Endothelial cell of umbilical vein (primary cell): ENCODE data around the gene DGKH. TPM values are rescaled to one million over a fixed set of nuclear protein-coding genes. Genes with fewer than 3 reads are reported as not detected.
A peak's percentile ranks its signal among the peaks of the same experiment; 100 is the strongest.

ENCODE experiments used
- BruUV-seq: library from RNA; stranded (reverse); fragments of 400-500 nt; replicated peaks from 2 replicates; lab custom pipeline; 2021; lab: Mats Ljungman, UMichigan
- CTCF ChIA-PET: fragments of 300-600, 350-600 bp; sonication (Branson Sonifier 250); formaldehyde crosslinking; loops from one replicate; lab custom pipeline; 2021; ENCODE audit warnings: antibody characterized with exemption, inconsistent platforms; lab: Charles Lee
- POLR2A ChIA-PET: fragments of 300-600, 350-600 bp; sonication (Branson Sonifier 250); formaldehyde crosslinking; loops from one replicate; lab custom pipeline; 2021; ENCODE audit warnings: antibody characterized with exemption, inconsistent platforms; lab: Charles Lee
- DNase-seq: peaks from one replicate; pipeline ENCODE4 v3.0.0-alpha.2; 2011; ENCODE audit warnings: low read depth, low spot score
- FAIRE-seq: peaks from 2 replicates; lab custom pipeline; 2011; peaks lifted over from hg19 to GRCh38; lab: Jason Lieb, UNC
- H2AFZ ChIP-seq: 2 replicates; pipeline ENCODE4 v1.6.0; 2012; ENCODE audit warnings: low read depth, low read length, control low read depth, inconsistent platforms
- H3K27ac ChIP-seq: 2 replicates; pipeline ENCODE4 v1.5.1; 2011; ENCODE audit warnings: low read depth, mild to moderate bottlenecking, control low read depth, low read length, moderate library complexity; ENCODE audit not compliant: insufficient read depth
- H3K27me3 ChIP-seq, 2 experiments: 2 replicates each; pipeline versions ENCODE4 v1.6.0 to v1.6.1; 2011; ENCODE audit warnings: low read length in 2 of 2, mixed read lengths in 1 of 2; ENCODE audit not compliant: control insufficient read depth in 2 of 2, insufficient read depth in 2 of 2
- H3K36me3 ChIP-seq, 2 experiments: 2 replicates in 1 of 2; 3 replicates in 1 of 2; pipeline ENCODE4 v1.5.1; 2011; ENCODE audit warnings: low read length in 2 of 2, mild to moderate bottlenecking in 1 of 2, moderate library complexity in 1 of 2; ENCODE audit not compliant: control insufficient read depth in 2 of 2, insufficient read depth in 2 of 2; ENCODE audit errors: extremely low read depth in 1 of 2
- H3K4me1 ChIP-seq: 3 replicates; pipeline ENCODE4 v1.5.1; 2011; ENCODE audit warnings: mild to moderate bottlenecking, low read length; ENCODE audit not compliant: control insufficient read depth, insufficient read depth; ENCODE audit errors: extremely low read depth
- H3K4me2 ChIP-seq: 2 replicates; pipeline ENCODE4 v1.6.1; 2011; ENCODE audit warnings: low read length, control low read depth, mixed read lengths; ENCODE audit not compliant: insufficient read depth
- H3K4me3 ChIP-seq, 3 experiments: fragments of 200-600 bp in 1 of 3; sonication (generic), shearing (Covaris generic) in 1 of 3; replicated peaks in 1 of 3; 2 replicates each; pipeline ENCODE4 v1.5.1; 2011 to 2016; ENCODE audit warnings: control low read depth in 3 of 3, low read length in 3 of 3, mild to moderate bottlenecking in 2 of 3, inconsistent platforms in 1 of 3, low read depth in 1 of 3, moderate library complexity in 1 of 3; ENCODE audit not compliant: insufficient read depth in 1 of 3
- H3K79me2 ChIP-seq: 2 replicates; pipeline ENCODE4 v1.6.0; 2012; ENCODE audit warnings: low read length, inconsistent platforms; ENCODE audit not compliant: control insufficient read depth, insufficient read depth
- H3K9ac ChIP-seq: replicated peaks from 2 replicates; pipeline ENCODE3; 2011; ENCODE audit warnings: low read length, control low read depth; ENCODE audit not compliant: insufficient read depth; ENCODE audit errors: extremely low read depth
- H3K9me1 ChIP-seq: replicated peaks from 3 replicates; pipeline ENCODE4 v1.6.0; 2011; ENCODE audit warnings: mild to moderate bottlenecking, low read length; ENCODE audit not compliant: control insufficient read depth, insufficient read depth; ENCODE audit errors: extremely low read depth
- H3K9me3 ChIP-seq: replicated peaks from 2 replicates; pipeline ENCODE4 v1.5.1; 2012; ENCODE audit warnings: low read length, inconsistent platforms; ENCODE audit not compliant: control insufficient read depth, insufficient read depth
- H4K20me1 ChIP-seq: replicated peaks from 2 replicates; pipeline ENCODE3; 2011; ENCODE audit warnings: mild to moderate bottlenecking, low read length; ENCODE audit not compliant: control insufficient read depth, insufficient read depth; ENCODE audit errors: extremely low read depth
- GATA2 ChIP-seq: IDR thresholded peaks from 2 replicates; pipeline ENCODE4 v1.7.0; 2011; ENCODE audit warnings: low read depth, mild to moderate bottlenecking, moderate library complexity, mixed read lengths, low read length; ENCODE audit not compliant: insufficient read length, insufficient read depth
- JUN ChIP-seq: IDR thresholded peaks from 2 replicates; pipeline ENCODE4 v1.6.1; 2011; ENCODE audit warnings: borderline replicate concordance, low read depth; ENCODE audit not compliant: insufficient read length, insufficient read depth
- POLR2A ChIP-seq: IDR thresholded peaks from 2 replicates; pipeline ENCODE4 v1.6.1; 2012; ENCODE audit warnings: low read depth, mild to moderate bottlenecking, control low read depth, low read length
- POLR2AphosphoS5 ChIP-seq: IDR thresholded peaks from 2 replicates; pipeline ENCODE4 v1.6.1; 2012; ENCODE audit warnings: low read depth, mild to moderate bottlenecking, control low read depth, low read length, moderate library complexity; ENCODE audit not compliant: insufficient read depth
- dilution Hi-C: fragments of 300-500 bp; cut with MboI; formaldehyde crosslinking; loops from one replicate; pipeline ENCODE4 v1.15.0; 2019; ENCODE audit warnings: low sequenced_read_pairs; ENCODE audit not compliant: extremely low pct_ligation_motif_present
- intact Hi-C: fragments of 100-400 bp; cut with micrococcal nuclease; formaldehyde crosslinking; loops from one replicate; pipeline ENCODE4 v1.10.0; 2022
- polyA plus RNA-seq, 4 experiments: library from polyadenylated mRNA; depleted of rRNA in 3 of 4; stranded (reverse) in 3 of 4; unstranded in 1 of 4; fragments of >200 nt; gene quantifications; 2 replicates each; pipeline versions ENCODE4 v1.2.1 to v1.2.3, GENCODE V29; 2011 to 2012; ENCODE audit warnings: missing spikeins in 1 of 4
- total RNA-seq: library from RNA; stranded (reverse); gene quantifications from 2 replicates; pipeline ENCODE4 v1.2.3, GENCODE V29; 2021
- TF ChIP-seq, protein P1 (sequence below): IDR thresholded peaks from 2 replicates; pipeline ENCODE4 v1.6.1; 2011; ENCODE audit not compliant: insufficient read depth, insufficient read length
- TF ChIP-seq, protein P2 (sequence below), 2 donors: IDR thresholded peaks; 1 replicate in 1 of 2; 2 replicates in 1 of 2; pipeline ENCODE4 v1.5.1; 2011; ENCODE audit warnings: low read length in 2 of 2, mild to moderate bottlenecking in 2 of 2, moderate library complexity in 2 of 2, control low read depth in 1 of 2, inconsistent platforms in 1 of 2, low read depth in 1 of 2; ENCODE audit not compliant: insufficient read depth in 1 of 2; ENCODE audit errors: extremely low read depth in 1 of 2

DGKH gene
- total and polyA plus RNA-seq, 2 donors (not counting 3 experiments of a cell fraction or from before 2014, with no cell fraction given), result 4.1 to 30.1 TPM

DNA sequence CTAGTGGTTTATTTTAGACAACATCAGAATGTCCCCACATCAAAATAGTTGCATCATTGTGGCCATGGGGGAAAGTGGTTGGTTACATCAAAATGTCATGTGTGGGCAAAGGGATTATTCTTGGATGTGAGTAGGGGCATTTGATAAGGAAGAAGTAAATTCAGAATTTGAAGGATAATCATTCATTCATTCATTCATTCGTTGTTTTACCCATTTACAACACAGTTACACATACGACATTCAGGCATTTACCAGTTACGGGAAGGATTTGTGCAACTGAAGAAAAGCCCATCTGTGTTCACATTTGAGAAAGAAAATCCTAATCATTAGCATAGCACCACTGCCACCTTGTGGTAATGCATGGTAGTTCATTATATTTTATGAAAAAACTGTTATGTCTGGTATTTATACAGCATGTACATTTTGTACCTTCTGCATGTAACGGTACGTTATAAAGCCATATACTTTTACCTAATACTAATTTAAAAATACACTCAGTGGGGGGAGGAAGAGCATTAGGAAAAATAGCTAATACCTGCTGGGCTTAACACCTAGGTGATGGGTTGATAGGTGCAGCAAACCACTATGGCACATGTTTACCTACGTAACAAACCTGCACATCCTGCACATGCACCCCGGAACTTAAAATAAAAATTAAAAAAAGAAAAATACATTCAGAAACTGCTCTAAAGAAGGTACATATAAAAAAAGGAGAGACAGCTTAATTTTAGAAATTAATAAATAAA, 62.1 kb downstream of the DGKH start:
- ChIA-PET POLR2A (no interaction called here), CTCF (interaction anchor here (0.8 to 15.3 kb wide), 10 partner anchors 9 to 698 kb away, joined by 3 to 221 read pairs (median 3); no protein-coding TSS in a partner anchor)
- H3K9ac ChIP-seq, result no peak overlapping the region
- no peaks in the 10 kb centered on the region for H4K20me1 ChIP-seq
- BruUV-seq, result no TSS peak
- no peaks in the 10 kb centered on the region for H3K9me3 ChIP-seq
- TF ChIP-seq, protein P1, sequence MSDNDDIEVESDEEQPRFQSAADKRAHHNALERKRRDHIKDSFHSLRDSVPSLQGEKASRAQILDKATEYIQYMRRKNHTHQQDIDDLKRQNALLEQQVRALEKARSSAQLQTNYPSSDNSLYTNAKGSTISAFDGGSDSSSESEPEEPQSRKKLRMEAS, result no peak
- TF ChIP-seq, protein P2, sequence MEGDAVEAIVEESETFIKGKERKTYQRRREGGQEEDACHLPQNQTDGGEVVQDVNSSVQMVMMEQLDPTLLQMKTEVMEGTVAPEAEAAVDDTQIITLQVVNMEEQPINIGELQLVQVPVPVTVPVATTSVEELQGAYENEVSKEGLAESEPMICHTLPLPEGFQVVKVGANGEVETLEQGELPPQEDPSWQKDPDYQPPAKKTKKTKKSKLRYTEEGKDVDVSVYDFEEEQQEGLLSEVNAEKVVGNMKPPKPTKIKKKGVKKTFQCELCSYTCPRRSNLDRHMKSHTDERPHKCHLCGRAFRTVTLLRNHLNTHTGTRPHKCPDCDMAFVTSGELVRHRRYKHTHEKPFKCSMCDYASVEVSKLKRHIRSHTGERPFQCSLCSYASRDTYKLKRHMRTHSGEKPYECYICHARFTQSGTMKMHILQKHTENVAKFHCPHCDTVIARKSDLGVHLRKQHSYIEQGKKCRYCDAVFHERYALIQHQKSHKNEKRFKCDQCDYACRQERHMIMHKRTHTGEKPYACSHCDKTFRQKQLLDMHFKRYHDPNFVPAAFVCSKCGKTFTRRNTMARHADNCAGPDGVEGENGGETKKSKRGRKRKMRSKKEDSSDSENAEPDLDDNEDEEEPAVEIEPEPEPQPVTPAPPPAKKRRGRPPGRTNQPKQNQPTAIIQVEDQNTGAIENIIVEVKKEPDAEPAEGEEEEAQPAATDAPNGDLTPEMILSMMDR (IDR thresholded peaks at IDR 0.05; ENCODE audit: extremely low read depth in 1 of 2, insufficient read depth in 1 of 2, low read depth in 1 of 2, low read length in 2 of 2), result peak; percentile 38 to 52
- TF ChIP-seq POLR2AphosphoS5 (no peak), GATA2 (no peak), JUN (no peak), POLR2A (no peak)
- H3K27me3 ChIP-seq, result no peaks in the 10 kb centered on the region
- H3K4me2 ChIP-seq, result no peak overlapping the region
- DNase-seq, result peak; percentile 84
- no peaks in the 10 kb centered on the region for H3K4me1 ChIP-seq
- H3K4me3 ChIP-seq, result no peak overlapping the region
- H3K36me3 ChIP-seq, result no peaks in the 10 kb centered on the region
- FAIRE-seq, result peak; percentile 58
- H3K27ac ChIP-seq, result no peak overlapping the region
- peaks cover 15% of the 10 kb centered on the region for H3K79me2 ChIP-seq
- dilution Hi-C loops, result loop anchor here (25.0 kb wide), 1 partner anchor 448 kb away; no protein-coding TSS in a partner anchor
- H2AFZ ChIP-seq, result no peak overlapping the region
- H3K9me1 ChIP-seq, result no peaks in the 10 kb centered on the region
- intact Hi-C loops, result loop anchor here (1.0 to 2.0 kb wide), 5 partner anchors 63 to 758 kb away; no protein-coding TSS in a partner anchor
